GM15510 (cell line): ENCODE data around the gene RCE1.

ENCODE experiments used
- POLR2A ChIP-seq: IDR thresholded peaks from 3 replicates; pipeline ENCODE4 v1.6.1; 2011; ENCODE audit warnings: borderline replicate concordance; ENCODE audit not compliant: insufficient read length; ENCODE audit errors: extremely low read depth

RCE1 gene

GRCh38 chr11:66860449-66860831, 17.2 kb downstream of the RCE1 start:
- no peak for TF ChIP-seq POLR2A

- TF ChIP-seq POLR2A: no peak
These were observed 18.0 kb downstream of the RCE1 start for GRCh38 chr11:66861038-66861773.

GRCh38 chr11:66861774-66862558, 18.7 kb downstream of the RCE1 start:
- TF ChIP-seq POLR2A: no peak

- TF ChIP-seq POLR2A: no peak
These were observed 19.4 kb downstream of the RCE1 start for GRCh38 chr11:66862559-66863037.

- TF ChIP-seq POLR2A: no peak
These were observed 20.3 kb downstream of the RCE1 start for GRCh38 chr11:66863428-66864125.

- TF ChIP-seq POLR2A: no peak
These were observed 21.1 kb downstream of the RCE1 start for GRCh38 chr11:66864172-66864901.

- TF ChIP-seq POLR2A: no peak
These were observed 21.9 kb downstream of the RCE1 start for GRCh38 chr11:66864924-66865697.

GRCh38 chr11:66866007-66866406, 22.8 kb downstream of the RCE1 start:
- TF ChIP-seq POLR2A: no peak

GRCh38 chr11:66866511-66866986, 23.3 kb downstream of the RCE1 start:
- no peak for TF ChIP-seq POLR2A

- TF ChIP-seq POLR2A: no peak
These were observed 24.3 kb downstream of the RCE1 start for GRCh38 chr11:66867425-66868040.

GRCh38 chr11:66868082-66868725, 25.0 kb downstream of the RCE1 start:
- no peak for TF ChIP-seq POLR2A

GRCh38 chr11:66868726-66869566, 25.7 kb downstream of the RCE1 start:
- no peak for TF ChIP-seq POLR2A
